Upper lobe of left lung (tissue), 6 donors: ENCODE results near the gene SEC61A1. TPM values are rescaled to one million over a fixed set of nuclear protein-coding genes. Genes with fewer than 3 reads are reported as not detected.
A peak's percentile ranks its signal among the peaks of the same experiment; 100 is the strongest.

Source experiments
- ATAC-seq, 2 donors: fragments of 200-7000 bp; cut with Tn5 transposase; one replicate each; pipeline ENCODE4 v1.9.1; 2022; ENCODE audit warnings: mild to moderate bottlenecking in 2 of 2, moderate library complexity in 2 of 2; ENCODE audit not compliant: low FRiP score in 2 of 2
- DNase-seq, 2 donors: peaks; one replicate each; pipeline ENCODE4 v3.0.0-alpha.2; 2019 to 2020
- H3K27ac ChIP-seq, 4 donors: fragments of 200-600 bp; sonication (generic); one replicate each; pipeline ENCODE4 v1.5.1; 2016 to 2019
- H3K27me3 ChIP-seq, 4 donors: fragments of 200-600 bp; sonication (generic); one replicate each; pipeline ENCODE4 v1.5.1; 2017 to 2019
- H3K36me3 ChIP-seq, 4 donors: fragments of 200-600 bp; sonication (generic); one replicate each; pipeline ENCODE4 v1.5.1; 2016 to 2019
- H3K4me1 ChIP-seq, 4 donors: fragments of 200-600 bp; sonication (generic); one replicate each; pipeline ENCODE4 v1.5.1; 2018 to 2019
- H3K4me3 ChIP-seq, 4 donors: fragments of 200-600 bp; sonication (generic); one replicate each; pipeline ENCODE4 v1.5.1; 2017 to 2019; ENCODE audit warnings: mild to moderate bottlenecking in 2 of 4, moderate library complexity in 1 of 4
- H3K9me3 ChIP-seq, 4 donors: fragments of 200-600 bp; sonication (generic); one replicate each; pipeline ENCODE4 v1.5.1; 2018 to 2019
- CTCF ChIP-seq, 6 experiments: fragments of 450-650 bp in 4 of 6; fragments of 200-600 bp in 2 of 6; sonication (generic) in 2 of 6; IDR thresholded peaks; one replicate each; pipeline ENCODE4 v1.5.1; 2016 to 2019; ENCODE audit warnings: antibody characterized with exemption in 6 of 6
- EP300 ChIP-seq, 4 donors: sonication (generic); formaldehyde crosslinking; IDR thresholded peaks; one replicate each; pipeline ENCODE4 v1.5.1; 2017; ENCODE audit warnings: antibody characterized with exemption in 4 of 4, control low read depth in 2 of 4
- POLR2A ChIP-seq, 4 donors: fragments of 450-650 bp; IDR thresholded peaks; one replicate each; pipeline ENCODE4 v1.5.1; 2016 to 2017; ENCODE audit warnings: antibody characterized with exemption in 4 of 4, mild to moderate bottlenecking in 2 of 4
- POLR2AphosphoS5 ChIP-seq, 2 donors: sonication (generic); formaldehyde crosslinking; IDR thresholded peaks; one replicate each; pipeline ENCODE4 v1.5.1; 2017; ENCODE audit warnings: antibody characterized with exemption in 2 of 2
- WGBS, 2 donors: methylation state at CpG; one replicate each; pipeline ENCODE4 v1.1.5; 2017 to 2018; 5-methylcytosine and 5-hydroxymethylcytosine counted together
- total RNA-seq, 6 donors: library from RNA; depleted of rRNA in 4 of 6; stranded (reverse); fragments of >200 nt in 4 of 6; gene quantifications; one replicate each; pipeline versions ENCODE4 v1.1.0 to v1.2.1, GENCODE V29; 2016 to 2021
- donor health status: DM: no; HTN: no; CAD: no; lungs with moderate emphysema.
- donor health status: DM: no; HTN: yes; CAD: no; lungs with severe emphysema.

SEC61A1 gene
- total RNA-seq, 6 donors from 2014 or later = 80.7 to 193 (median 164) TPM

GRCh38 chr3:128016502-128016901 is 35.7 kb upstream of the SEC61A1 start:
- no peaks in the 10 kb centered on the region for H3K27me3 ChIP-seq
- WGBS, 2 donors = 88 to 94% methylated on average over 1 of the region's 1 CpG
- DNase-seq = no peak
- H3K4me1 ChIP-seq = peaks cover 0 to 1% (median 0%) of the 10 kb centered on the region in 4 donors
- ATAC-seq = no peak
- no peaks in the 10 kb centered on the region for H3K9me3 ChIP-seq
- TF ChIP-seq POLR2AphosphoS5 (IDR thresholded peaks at IDR 0.05) (no peak), CTCF (IDR thresholded peaks at IDR 0.05) (no peak), EP300 (IDR thresholded peaks at IDR 0.05) (no peak), POLR2A (IDR thresholded peaks at IDR 0.05) (no peak)
- no peak overlapping the region for H3K4me3 ChIP-seq
- no peaks in the 10 kb centered on the region for H3K36me3 ChIP-seq
- no peak overlapping the region for H3K27ac ChIP-seq

GRCh38 chr3:128021768-128022372 is 30.4 kb upstream of the SEC61A1 start:
- H3K9me3 ChIP-seq = no peaks in the 10 kb centered on the region
- DNase-seq = peak in 1 of 2 donors; percentile 56
- TF ChIP-seq EP300 (IDR thresholded peaks at IDR 0.05) (no peak), POLR2AphosphoS5 (IDR thresholded peaks at IDR 0.05) (no peak)
- ATAC-seq = peak; percentile 43 to 51
- 88% methylated on average over 8 of the region's 10 CpGs for WGBS, 2 donors
- no peak overlapping the region for H3K27ac ChIP-seq
- no peaks in the 10 kb centered on the region for H3K27me3 ChIP-seq
- H3K4me3 ChIP-seq = no peak overlapping the region
- no peaks in the 10 kb centered on the region for H3K36me3 ChIP-seq
- no peaks in the 10 kb centered on the region for H3K4me1 ChIP-seq

- H3K36me3 ChIP-seq = no peaks in the 10 kb centered on the region
- DNase-seq = no peak
- no peaks in the 10 kb centered on the region for H3K9me3 ChIP-seq
Observed at GRCh38 chr3:128033102-128033501, 19.1 kb upstream of the SEC61A1 start.

GRCh38 chr3:128036119-128036518 is 16.1 kb upstream of the SEC61A1 start:
- DNase-seq (no peak), ATAC-seq (no peak)
- no peaks in the 10 kb centered on the region for H3K27me3 ChIP-seq
- H3K4me1 ChIP-seq = no peaks in the 10 kb centered on the region
- no peaks in the 10 kb centered on the region for H3K36me3 ChIP-seq
- H3K4me3 ChIP-seq = no peak overlapping the region
- WGBS, 2 donors = 61 to 88% methylated on average over 1 of the region's 1 CpG
- no peaks in the 10 kb centered on the region for H3K9me3 ChIP-seq
- no peak for TF ChIP-seq EP300 (IDR thresholded peaks at IDR 0.05)
- no peak for TF ChIP-seq POLR2AphosphoS5 (IDR thresholded peaks at IDR 0.05)
- no peak for TF ChIP-seq POLR2A (IDR thresholded peaks at IDR 0.05)
- no peak for TF ChIP-seq CTCF (IDR thresholded peaks at IDR 0.05)
- H3K27ac ChIP-seq = no peak overlapping the region

More at GRCh38 chr3:128033102-128033501, 19.1 kb upstream of the SEC61A1 start:
- ATAC-seq = no peak
- TF ChIP-seq POLR2A (IDR thresholded peaks at IDR 0.05) (no peak), EP300 (IDR thresholded peaks at IDR 0.05) (no peak), CTCF (IDR thresholded peaks at IDR 0.05) (no peak), POLR2AphosphoS5 (IDR thresholded peaks at IDR 0.05) (no peak)
- Histone ChIP-seq H3K4me1 (no peaks in the 10 kb centered on the region), H3K4me3 (no peak overlapping the region), H3K27me3 (no peaks in the 10 kb centered on the region), H3K27ac (no peak overlapping the region)

GRCh38 chr3:128040041-128040440 is 12.2 kb upstream of the SEC61A1 start:
- Histone ChIP-seq H3K27me3 (no peaks in the 10 kb centered on the region), H3K4me3 (no peak overlapping the region), H3K9me3 (no peaks in the 10 kb centered on the region), H3K36me3 (no peaks in the 10 kb centered on the region), H3K4me1 (no peaks in the 10 kb centered on the region), H3K27ac (no peak overlapping the region)
- ATAC-seq = no peak
- WGBS, 2 donors = 88% methylated on average over 3 of the region's 3 CpGs
- TF ChIP-seq CTCF (IDR thresholded peaks at IDR 0.05) = no peak
- no peak for TF ChIP-seq POLR2AphosphoS5 (IDR thresholded peaks at IDR 0.05)
- TF ChIP-seq POLR2A (IDR thresholded peaks at IDR 0.05) = no peak
- no peak for TF ChIP-seq EP300 (IDR thresholded peaks at IDR 0.05)
- DNase-seq = no peak
